Raji (cell line): ENCODE measurements around the gene NFRKB.

ENCODE experiments used
- POLR2A ChIP-seq: IDR thresholded peaks from 2 replicates; pipeline ENCODE4 v1.6.1; 2011; ENCODE audit warnings: low read depth, low read length, control low read depth; ENCODE audit not compliant: insufficient read depth

The NFRKB gene

GRCh38 chr11:129895126-129896041 lies at the start of gene NFRKB:
Gene NFRKB (minus strand): TSS chr11:129895578. CDS start chr11:129892849, 2,729 bp downstream.
- TF ChIP-seq POLR2A = peak; percentile 76

GRCh38 chr11:129944696-129945095 lies 49.3 kb upstream of the NFRKB start:
- no peak for TF ChIP-seq POLR2A

GRCh38 chr11:129943036-129943435 lies 47.7 kb upstream of the NFRKB start:
- no peak for TF ChIP-seq POLR2A

- peak; percentile 54; the same call in 1 of the 2 replicates for TF ChIP-seq POLR2A
These were observed 44.1 kb upstream of the NFRKB start for GRCh38 chr11:129939510-129939909.

GRCh38 chr11:129938764-129939163 lies 43.4 kb upstream of the NFRKB start:
- no peak for TF ChIP-seq POLR2A

- TF ChIP-seq POLR2A = no peak
These were observed 42.3 kb upstream of the NFRKB start for GRCh38 chr11:129937592-129938238.

- no peak for TF ChIP-seq POLR2A
These were observed 40.3 kb upstream of the NFRKB start for GRCh38 chr11:129935723-129936122.

GRCh38 chr11:129933891-129934290 lies 38.5 kb upstream of the NFRKB start:
- no peak for TF ChIP-seq POLR2A

- TF ChIP-seq POLR2A = no peak
These were observed 37.9 kb upstream of the NFRKB start for GRCh38 chr11:129933262-129933661.

- TF ChIP-seq POLR2A = no peak
These were observed 37.1 kb upstream of the NFRKB start for GRCh38 chr11:129932381-129933067.

- TF ChIP-seq POLR2A = no peak
These were observed 35.4 kb upstream of the NFRKB start for GRCh38 chr11:129930743-129931142.

- TF ChIP-seq POLR2A = no peak
These were observed 34.9 kb upstream of the NFRKB start for GRCh38 chr11:129930296-129930695.

- no peak for TF ChIP-seq POLR2A
These were observed 34.3 kb upstream of the NFRKB start for GRCh38 chr11:129929721-129930120.

GRCh38 chr11:129928923-129929692 lies 33.7 kb upstream of the NFRKB start:
- TF ChIP-seq POLR2A = no peak

GRCh38 chr11:129922674-129923073 lies 27.3 kb upstream of the NFRKB start:
- no peak for TF ChIP-seq POLR2A
